Spleen (tissue), 3 donors: ENCODE results near the gene SETD1A.

Source experiments
- POLR2A ChIP-seq, 3 donors: fragments of 450-650 bp; IDR thresholded peaks; one replicate each; pipeline ENCODE4 v1.5.1; 2017; ENCODE audit warnings: antibody characterized with exemption in 3 of 3, mild to moderate bottlenecking in 1 of 3
- POLR2AphosphoS5 ChIP-seq, 3 donors: sonication (generic); formaldehyde crosslinking; IDR thresholded peaks; one replicate each; pipeline ENCODE4 v1.5.1; 2017; ENCODE audit warnings: antibody characterized with exemption in 3 of 3

GRCh38 chr16:30987581-30988190 lies 30.1 kb downstream of the SETD1A start:
- TF ChIP-seq POLR2A (IDR thresholded peaks at IDR 0.05), result no peak
- peak in 1 of 3 donors; percentile 26 for TF ChIP-seq POLR2AphosphoS5 (IDR thresholded peaks at IDR 0.05)
